ENCODE results near the gene IL22RA1.

Gene IL22RA1

GRCh38 chr1:24172598-24172997 is 29.7 kb upstream of the IL22RA1 start:
- Histone ChIP-seq H3K79me1 (ENCODE audit: low read depth, low read length) (no peaks in the 10 kb centered on the region), H3K4me1 (ENCODE audit: control insufficient read depth in 2 of 2, insufficient read depth in 1 of 2, low read depth in 1 of 2, low read length in 2 of 2) (no peaks in the 10 kb centered on the region), H3K23ac (ENCODE audit: low read depth, low read length, poor library complexity) (no peak overlapping the region), H2BK5ac (ENCODE audit: low read length) (no peak overlapping the region), H2AFZ (ENCODE audit: low read length) (no peak overlapping the region), H4K8ac (ENCODE audit: low read depth, low read length) (no peak overlapping the region), H2BK120ac (ENCODE audit: low read depth, low read length) (no peak overlapping the region), H3K27ac (replicated peaks; ENCODE audit: low read length) (no peak overlapping the region), H3K9ac (ENCODE audit: low read depth, low read length, poor library complexity) (no peak overlapping the region), H3K4ac (ENCODE audit: low read length) (no peak overlapping the region), H3K18ac (ENCODE audit: low read length) (no peak overlapping the region), H2AK5ac (ENCODE audit: low read depth, low read length) (no peak overlapping the region), H3K9me3 (replicated peaks in 1 of 2; ENCODE audit: control insufficient read depth in 2 of 2, insufficient read depth in 1 of 2, low read depth in 1 of 2, low read length in 2 of 2) (peaks cover 0 to 2% of the 10 kb centered on the region in 2 donors), H2BK12ac (ENCODE audit: low read length) (no peak overlapping the region), H3K4me3 (ENCODE audit: low read length in 2 of 2) (no peak overlapping the region), H3K4me2 (ENCODE audit: insufficient read depth, low read length, poor library complexity, severe bottlenecking) (no peak overlapping the region), H4K91ac (ENCODE audit: low read depth, low read length, poor library complexity) (no peak overlapping the region), H3K36me3 (replicated peaks in 1 of 2; ENCODE audit: control insufficient read depth in 2 of 2, insufficient read depth in 2 of 2, low read length in 2 of 2) (no peaks in the 10 kb centered on the region), H3K14ac (ENCODE audit: low read length) (no peak overlapping the region), H3K27me3 (ENCODE audit: control insufficient read depth in 3 of 3, insufficient read depth in 3 of 3, low read depth in 1 of 3, low read length in 3 of 3) (no peaks in the 10 kb centered on the region), H2BK15ac (ENCODE audit: low read length) (no peak overlapping the region)
- no peak for DNase-seq (ENCODE audit: low spot score)
- WGBS, 2 donors (ENCODE audit: extremely low coverage in 2 of 2, insufficient read length in 2 of 2, insufficient replicate concordance in 1 of 2): no CpG with 5 or more reads among the region's 5 CpGs

DNA sequence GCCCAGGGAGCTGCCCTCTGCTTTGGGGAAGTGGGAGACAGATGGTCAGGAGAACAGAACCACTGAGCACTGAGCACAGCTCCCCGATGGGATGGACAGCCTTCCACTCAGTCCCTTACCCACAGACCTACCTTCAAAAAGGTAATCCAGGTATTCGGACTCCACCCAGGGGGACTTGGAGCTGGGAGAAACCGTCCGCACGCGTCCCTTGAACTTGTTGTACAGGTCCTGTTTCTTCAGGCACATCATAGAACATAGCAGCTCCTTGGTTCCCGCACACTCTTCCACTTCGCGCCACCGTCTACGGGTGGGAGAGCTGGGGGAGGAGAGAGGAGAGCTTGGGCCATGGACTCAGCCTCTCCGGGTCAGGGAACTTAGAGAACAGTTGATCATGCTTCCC is 26.3 kb upstream of the IL22RA1 start:
- Histone ChIP-seq H2BK5ac (ENCODE audit: low read length) (peak overlapping the region; percentile 77), H3K9me3 (replicated peaks in 1 of 2; ENCODE audit: control insufficient read depth in 2 of 2, insufficient read depth in 1 of 2, low read depth in 1 of 2, low read length in 2 of 2) (peaks cover 0 to 2% of the 10 kb centered on the region in 2 donors), H2AFZ (ENCODE audit: low read length) (no peak overlapping the region), H3K14ac (ENCODE audit: low read length) (no peak overlapping the region), H3K18ac (ENCODE audit: low read length) (peak overlapping the region; percentile 19), H3K36me3 (replicated peaks in 1 of 2; ENCODE audit: control insufficient read depth in 2 of 2, insufficient read depth in 2 of 2, low read length in 2 of 2) (no peaks in the 10 kb centered on the region), H2BK120ac (ENCODE audit: low read depth, low read length) (no peak overlapping the region), H3K4me1 (ENCODE audit: control insufficient read depth in 2 of 2, insufficient read depth in 1 of 2, low read depth in 1 of 2, low read length in 2 of 2) (no peaks in the 10 kb centered on the region), H3K4me2 (ENCODE audit: insufficient read depth, low read length, poor library complexity, severe bottlenecking) (no peak overlapping the region), H4K8ac (ENCODE audit: low read depth, low read length) (no peak overlapping the region), H3K27me3 (ENCODE audit: control insufficient read depth in 3 of 3, insufficient read depth in 3 of 3, low read depth in 1 of 3, low read length in 3 of 3) (no peaks in the 10 kb centered on the region), H2BK12ac (ENCODE audit: low read length) (no peak overlapping the region), H3K27ac (replicated peaks; ENCODE audit: low read length) (no peak overlapping the region), H3K79me1 (ENCODE audit: low read depth, low read length) (no peaks in the 10 kb centered on the region), H3K9ac (ENCODE audit: low read depth, low read length, poor library complexity) (no peak overlapping the region), H3K4me3 (ENCODE audit: low read length in 2 of 2) (no peak overlapping the region), H2AK5ac (ENCODE audit: low read depth, low read length) (no peak overlapping the region), H3K23ac (ENCODE audit: low read depth, low read length, poor library complexity) (no peak overlapping the region), H4K91ac (ENCODE audit: low read depth, low read length, poor library complexity) (no peak overlapping the region), H2BK15ac (ENCODE audit: low read length) (no peak overlapping the region), H3K4ac (ENCODE audit: low read length) (no peak overlapping the region)
- no CpG with 5 or more reads among the region's 12 CpGs for whole genome bisulfite sequencing, 2 donors (ENCODE audit: extremely low coverage in 2 of 2, insufficient read length in 2 of 2, insufficient replicate concordance in 1 of 2)
- DNase-seq (ENCODE audit: low spot score): no peak

DNA sequence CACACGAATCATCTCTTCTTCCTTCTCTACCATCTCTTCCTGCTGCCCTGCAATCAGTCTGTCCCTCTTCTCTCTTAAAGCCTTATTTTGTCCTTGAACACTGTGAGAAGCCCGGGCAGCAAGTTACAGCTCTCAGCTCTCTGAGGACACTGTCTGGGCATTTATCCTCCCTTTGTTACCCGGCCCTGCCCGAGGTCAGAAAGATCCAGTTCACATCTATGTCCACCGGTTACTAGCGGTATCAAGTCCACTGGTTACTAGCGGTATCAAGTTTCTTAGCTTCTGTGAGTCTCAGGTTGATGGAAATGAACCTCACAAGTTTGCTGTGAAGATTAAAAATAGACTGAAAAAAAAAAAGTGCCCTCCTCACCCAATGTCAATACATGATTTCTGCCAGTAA is 25.3 kb upstream of the IL22RA1 start:
- Histone ChIP-seq H2AFZ (ENCODE audit: low read length) (no peak overlapping the region), H4K91ac (ENCODE audit: low read depth, low read length, poor library complexity) (no peak overlapping the region), H2AK5ac (ENCODE audit: low read depth, low read length) (no peak overlapping the region), H3K36me3 (replicated peaks in 1 of 2; ENCODE audit: control insufficient read depth in 2 of 2, insufficient read depth in 2 of 2, low read length in 2 of 2) (no peaks in the 10 kb centered on the region), H2BK12ac (ENCODE audit: low read length) (no peak overlapping the region), H3K27ac (replicated peaks; ENCODE audit: low read length) (no peak overlapping the region), H2BK120ac (ENCODE audit: low read depth, low read length) (no peak overlapping the region), H3K14ac (ENCODE audit: low read length) (no peak overlapping the region), H3K79me1 (ENCODE audit: low read depth, low read length) (no peaks in the 10 kb centered on the region), H3K4ac (ENCODE audit: low read length) (no peak overlapping the region), H2BK5ac (ENCODE audit: low read length) (no peak overlapping the region), H3K9me3 (replicated peaks in 1 of 2; ENCODE audit: control insufficient read depth in 2 of 2, insufficient read depth in 1 of 2, low read depth in 1 of 2, low read length in 2 of 2) (peaks cover 0 to 3% of the 10 kb centered on the region in 2 donors), H4K8ac (ENCODE audit: low read depth, low read length) (no peak overlapping the region), H3K4me1 (ENCODE audit: control insufficient read depth in 2 of 2, insufficient read depth in 1 of 2, low read depth in 1 of 2, low read length in 2 of 2) (no peaks in the 10 kb centered on the region), H3K4me3 (ENCODE audit: low read length in 2 of 2) (no peak overlapping the region), H3K27me3 (ENCODE audit: control insufficient read depth in 3 of 3, insufficient read depth in 3 of 3, low read depth in 1 of 3, low read length in 3 of 3) (no peaks in the 10 kb centered on the region), H3K23ac (ENCODE audit: low read depth, low read length, poor library complexity) (no peak overlapping the region), H3K9ac (ENCODE audit: low read depth, low read length, poor library complexity) (no peak overlapping the region), H2BK15ac (ENCODE audit: low read length) (no peak overlapping the region), H3K18ac (ENCODE audit: low read length) (no peak overlapping the region), H3K4me2 (ENCODE audit: insufficient read depth, low read length, poor library complexity, severe bottlenecking) (no peak overlapping the region)
- DNase-seq (ENCODE audit: low spot score): no peak
- WGBS, 2 donors (ENCODE audit: extremely low coverage in 2 of 2, insufficient read length in 2 of 2, insufficient replicate concordance in 1 of 2): 100% methylated on average over 1 of the region's 7 CpGs; no CpG with 5 or more reads in 1 of the 2 donors

- no peak overlapping the region for H2BK120ac ChIP-seq (ENCODE audit: low read depth, low read length)
- no peak overlapping the region for H2BK15ac ChIP-seq (ENCODE audit: low read length)
- no peak overlapping the region for H3K18ac ChIP-seq (ENCODE audit: low read length)
- no peak overlapping the region for H2AK5ac ChIP-seq (ENCODE audit: low read depth, low read length)
- H3K79me1 ChIP-seq (ENCODE audit: low read depth, low read length): no peaks in the 10 kb centered on the region
- H4K91ac ChIP-seq (ENCODE audit: low read depth, low read length, poor library complexity): no peak overlapping the region
- no peak overlapping the region for H3K9ac ChIP-seq (ENCODE audit: low read depth, low read length, poor library complexity)
- H3K4me2 ChIP-seq (ENCODE audit: insufficient read depth, low read length, poor library complexity, severe bottlenecking): no peak overlapping the region
- H3K4me3 ChIP-seq (ENCODE audit: low read length in 2 of 2): no peak overlapping the region
- WGBS, 2 donors (ENCODE audit: extremely low coverage in 2 of 2, insufficient read length in 2 of 2, insufficient replicate concordance in 1 of 2): no CpG with 5 or more reads among the region's 4 CpGs
- H3K4ac ChIP-seq (ENCODE audit: low read length): no peak overlapping the region
- H3K14ac ChIP-seq (ENCODE audit: low read length): no peak overlapping the region
- no peak overlapping the region for H3K23ac ChIP-seq (ENCODE audit: low read depth, low read length, poor library complexity)
- H2AFZ ChIP-seq (ENCODE audit: low read length): no peak overlapping the region
- peaks cover 0 to 2% of the 10 kb centered on the region in 2 donors for H3K9me3 ChIP-seq (replicated peaks in 1 of 2; ENCODE audit: control insufficient read depth in 2 of 2, insufficient read depth in 1 of 2, low read depth in 1 of 2, low read length in 2 of 2)
- no peak for DNase-seq (ENCODE audit: low spot score)
- no peak overlapping the region for H3K27ac ChIP-seq (replicated peaks; ENCODE audit: low read length)
- no peaks in the 10 kb centered on the region for H3K27me3 ChIP-seq (ENCODE audit: control insufficient read depth in 3 of 3, insufficient read depth in 3 of 3, low read depth in 1 of 3, low read length in 3 of 3)
- H2BK12ac ChIP-seq (ENCODE audit: low read length): no peak overlapping the region
- H3K36me3 ChIP-seq (replicated peaks in 1 of 2; ENCODE audit: control insufficient read depth in 2 of 2, insufficient read depth in 2 of 2, low read length in 2 of 2): no peaks in the 10 kb centered on the region
- H2BK5ac ChIP-seq (ENCODE audit: low read length): no peak overlapping the region
- H3K4me1 ChIP-seq (ENCODE audit: control insufficient read depth in 2 of 2, insufficient read depth in 1 of 2, low read depth in 1 of 2, low read length in 2 of 2): no peaks in the 10 kb centered on the region
- H4K8ac ChIP-seq (ENCODE audit: low read depth, low read length): no peak overlapping the region
Observed at GRCh38 chr1:24167008-24167407, 24.1 kb upstream of the IL22RA1 start.

Data from neuronal stem cell (in vitro differentiated cells).